ENCODE data around the gene KCTD12. TPM values are rescaled to one million over a fixed set of nuclear protein-coding genes. Genes with fewer than 3 reads are reported as not detected.

The KCTD12 gene
- 21.0 and 24.1 TPM in 2 replicates for total RNA-seq

DNA sequence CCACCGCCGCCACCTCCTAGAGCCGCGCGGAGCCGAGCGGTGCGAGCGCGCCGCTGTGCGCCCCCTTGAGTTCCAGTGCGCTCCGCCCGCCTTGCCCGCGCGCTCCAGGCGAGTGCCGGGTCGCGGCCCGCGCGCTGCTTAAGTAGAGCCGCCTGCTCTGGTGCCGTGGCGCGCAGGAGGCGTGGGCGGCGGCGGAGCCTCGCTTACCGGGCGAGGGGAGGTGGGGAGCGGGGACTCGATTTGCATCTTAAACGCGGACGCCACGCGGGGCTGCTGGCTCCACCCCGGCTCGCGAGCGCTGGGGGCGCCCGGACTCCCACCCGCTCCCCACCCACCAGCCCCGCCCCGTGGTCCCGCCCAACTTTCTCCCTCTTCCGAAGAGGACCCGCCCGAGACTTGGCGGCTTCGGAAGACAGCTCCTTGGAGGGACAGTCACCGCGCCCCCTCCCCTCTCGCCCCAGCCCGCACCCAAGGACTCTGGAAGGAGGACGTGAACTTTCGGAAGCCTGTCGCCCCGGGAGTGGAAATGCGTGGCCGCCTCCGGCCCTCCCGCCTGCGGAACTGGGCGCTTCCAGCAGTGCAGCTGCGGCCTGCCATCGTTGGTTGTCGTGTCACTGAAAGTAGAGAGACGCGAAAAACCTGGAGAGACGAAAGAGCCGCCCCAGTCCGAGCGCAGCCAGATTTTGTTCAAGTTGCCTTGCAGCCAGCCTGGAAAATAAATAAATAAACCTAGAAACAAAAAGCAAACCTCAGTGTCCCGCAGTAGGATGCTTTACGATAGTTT lies at the start of gene KCTD12:
Gene KCTD12, minus strand, starts transcription at position 114 of the 784 bp plus-strand sequence. CDS start 257 bp downstream, outside the sequence.

Other genes starting within 250 kb of the KCTD12 start
- not detected in 2 replicates for gene ACOD1, start 62.1 kb upstream of the KCTD12 start, total RNA-seq
- 25.8 and 28.6 TPM in 2 replicates for gene CLN5, start 105.7 kb upstream of the KCTD12 start, total RNA-seq
- 42.4 and 43.6 TPM in 2 replicates for gene FBXL3, start 140.8 kb upstream of the KCTD12 start, total RNA-seq

Data from tracheal epithelial cell (primary cell).